ENCODE measurements around the gene GPBAR1. TPM values are rescaled to one million over a fixed set of nuclear protein-coding genes. Genes with fewer than 3 reads are reported as not detected.

GPBAR1 gene
- total RNA-seq, 2 donors from 2014 or later: 3.1 to 90.3 TPM

- TF ChIP-seq, protein P1, sequence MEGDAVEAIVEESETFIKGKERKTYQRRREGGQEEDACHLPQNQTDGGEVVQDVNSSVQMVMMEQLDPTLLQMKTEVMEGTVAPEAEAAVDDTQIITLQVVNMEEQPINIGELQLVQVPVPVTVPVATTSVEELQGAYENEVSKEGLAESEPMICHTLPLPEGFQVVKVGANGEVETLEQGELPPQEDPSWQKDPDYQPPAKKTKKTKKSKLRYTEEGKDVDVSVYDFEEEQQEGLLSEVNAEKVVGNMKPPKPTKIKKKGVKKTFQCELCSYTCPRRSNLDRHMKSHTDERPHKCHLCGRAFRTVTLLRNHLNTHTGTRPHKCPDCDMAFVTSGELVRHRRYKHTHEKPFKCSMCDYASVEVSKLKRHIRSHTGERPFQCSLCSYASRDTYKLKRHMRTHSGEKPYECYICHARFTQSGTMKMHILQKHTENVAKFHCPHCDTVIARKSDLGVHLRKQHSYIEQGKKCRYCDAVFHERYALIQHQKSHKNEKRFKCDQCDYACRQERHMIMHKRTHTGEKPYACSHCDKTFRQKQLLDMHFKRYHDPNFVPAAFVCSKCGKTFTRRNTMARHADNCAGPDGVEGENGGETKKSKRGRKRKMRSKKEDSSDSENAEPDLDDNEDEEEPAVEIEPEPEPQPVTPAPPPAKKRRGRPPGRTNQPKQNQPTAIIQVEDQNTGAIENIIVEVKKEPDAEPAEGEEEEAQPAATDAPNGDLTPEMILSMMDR (IDR thresholded peaks at IDR 0.05): no peak
- TF ChIP-seq POLR2A (IDR thresholded peaks at IDR 0.05): no peak
- intact Hi-C loops (cut with DNase I): loop anchor here (10.0 kb wide), 1 partner anchor 393 kb away; the partner anchor contains the start of genes BCS1L and ZNF142
- Histone ChIP-seq H3K4me3 (no peak overlapping the region), H3K27me3 (no peaks in the 10 kb centered on the region), H3K4me1 (peaks cover 49% of the 10 kb centered on the region), H3K27ac (peak overlapping the region in 3 of 4 donors; percentile 45 to 66 (median 59)), H3K36me3 (replicated peaks in 1 of 2; ENCODE audit: insufficient read depth in 1 of 2, low read depth in 2 of 2) (peaks cover 0 to 11% of the 10 kb centered on the region in 2 donors), H3K9me3 (no peaks in the 10 kb centered on the region)
- ATAC-seq (no peak), DNase-seq (peak in 1 of 4 donors; percentile 13)
- 61 to 66% methylated on average over 7 to 8 of the region's 8 CpGs for WGBS, 2 donors
Measured at GRCh38 chr2:218261423-218262236, 815 bp downstream of the GPBAR1 start.

DNA sequence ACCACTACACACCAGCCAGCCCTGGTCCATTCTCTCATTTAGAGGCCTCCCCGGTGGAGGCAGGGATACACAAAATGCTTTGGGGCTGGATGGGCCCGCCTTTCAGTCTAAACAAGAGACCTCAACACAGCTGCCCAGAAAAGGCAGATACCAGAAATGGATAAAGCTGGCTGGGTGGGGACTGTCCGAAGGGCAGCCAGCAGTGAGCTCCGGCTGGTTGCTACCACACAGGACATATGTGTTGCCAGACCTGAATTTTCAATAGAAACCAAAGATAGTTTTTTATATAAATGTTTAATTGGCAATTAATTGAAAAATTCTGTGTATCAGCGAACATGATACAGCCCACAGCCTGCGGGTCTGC, 1.4 kb downstream of the GPBAR1 start:
- peak overlapping the region in 2 of 4 donors; percentile 59 to 66 for H3K27ac ChIP-seq
- TF ChIP-seq POLR2A (IDR thresholded peaks at IDR 0.05): no peak
- TF ChIP-seq, protein P1 (IDR thresholded peaks at IDR 0.05): no peak
- intact Hi-C loops (cut with DNase I): loop anchor here (10.0 kb wide), 1 partner anchor 393 kb away; the partner anchor contains the start of genes BCS1L and ZNF142

DNA sequence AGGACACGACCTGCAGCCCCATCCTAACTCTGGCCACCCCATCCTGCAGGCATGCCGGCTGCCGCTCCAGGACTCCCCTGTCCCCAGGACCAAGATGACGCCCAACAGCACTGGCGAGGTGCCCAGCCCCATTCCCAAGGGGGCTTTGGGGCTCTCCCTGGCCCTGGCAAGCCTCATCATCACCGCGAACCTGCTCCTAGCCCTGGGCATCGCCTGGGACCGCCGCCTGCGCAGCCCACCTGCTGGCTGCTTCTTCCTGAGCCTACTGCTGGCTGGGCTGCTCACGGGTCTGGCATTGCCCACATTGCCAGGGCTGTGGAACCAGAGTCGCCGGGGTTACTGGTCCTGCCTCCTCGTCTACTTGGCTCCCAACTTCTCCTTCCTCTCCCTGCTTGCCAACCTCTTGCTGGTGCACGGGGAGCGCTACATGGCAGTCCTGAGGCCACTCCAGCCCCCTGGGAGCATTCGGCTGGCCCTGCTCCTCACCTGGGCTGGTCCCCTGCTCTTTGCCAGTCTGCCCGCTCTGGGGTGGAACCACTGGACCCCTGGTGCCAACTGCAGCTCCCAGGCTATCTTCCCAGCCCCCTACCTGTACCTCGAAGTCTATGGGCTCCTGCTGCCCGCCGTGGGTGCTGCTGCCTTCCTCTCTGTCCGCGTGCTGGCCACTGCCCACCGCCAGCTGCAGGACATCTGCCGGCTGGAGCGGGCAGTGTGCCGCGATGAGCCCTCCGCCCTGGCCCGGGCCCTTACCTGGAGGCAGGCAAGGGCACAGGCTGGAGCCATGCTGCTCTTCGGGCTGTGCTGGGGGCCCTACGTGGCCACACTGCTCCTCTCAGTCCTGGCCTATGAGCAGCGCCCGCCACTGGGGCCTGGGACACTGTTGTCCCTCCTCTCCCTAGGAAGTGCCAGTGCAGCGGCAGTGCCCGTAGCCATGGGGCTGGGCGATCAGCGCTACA, 2.1 kb downstream of the GPBAR1 start:
- no peak for ATAC-seq
- peak in 1 of 4 donors; percentile 24 for DNase-seq
- TF ChIP-seq, protein P1 (IDR thresholded peaks at IDR 0.05): no peak
- TF ChIP-seq POLR2A (IDR thresholded peaks at IDR 0.05): no peak
- no peak overlapping the region for H3K4me3 ChIP-seq
- H3K27me3 ChIP-seq: no peaks in the 10 kb centered on the region
- peaks cover 0 to 14% of the 10 kb centered on the region in 2 donors for H3K36me3 ChIP-seq (replicated peaks in 1 of 2; ENCODE audit: insufficient read depth in 1 of 2, low read depth in 2 of 2)
- H3K4me1 ChIP-seq: peaks cover 53% of the 10 kb centered on the region
- 82 to 87% methylated on average over 19 to 35 of the region's 39 CpGs for WGBS, 2 donors
- H3K27ac ChIP-seq: no peak overlapping the region
- no peaks in the 10 kb centered on the region for H3K9me3 ChIP-seq
- intact Hi-C loops (cut with DNase I): loop anchor here (10.0 kb wide), 1 partner anchor 392 kb away; the partner anchor contains the start of genes BCS1L and ZNF142

More for the DNA sequence above, 1.4 kb downstream of the GPBAR1 start:
- H3K9me3 ChIP-seq: no peaks in the 10 kb centered on the region
- ATAC-seq (no peak), DNase-seq (no peak)
- no peaks in the 10 kb centered on the region for H3K27me3 ChIP-seq
- peaks cover 0 to 14% of the 10 kb centered on the region in 2 donors for H3K36me3 ChIP-seq (replicated peaks in 1 of 2; ENCODE audit: insufficient read depth in 1 of 2, low read depth in 2 of 2)
- 80 to 90% methylated on average over 5 to 6 of the region's 6 CpGs for WGBS, 2 donors
- H3K4me1 ChIP-seq: peaks cover 51% of the 10 kb centered on the region
- no peak overlapping the region for H3K4me3 ChIP-seq

GRCh38 chr2:218263817-218264641, 3.2 kb downstream of the GPBAR1 start:
- DNase-seq (no peak), ATAC-seq (no peak)
- no peak for TF ChIP-seq POLR2A (IDR thresholded peaks at IDR 0.05)
- TF ChIP-seq, protein P1 (IDR thresholded peaks at IDR 0.05): no peak
- peaks cover 0 to 14% of the 10 kb centered on the region in 2 donors for H3K36me3 ChIP-seq (replicated peaks in 1 of 2; ENCODE audit: insufficient read depth in 1 of 2, low read depth in 2 of 2)
- no peak overlapping the region for H3K27ac ChIP-seq
- no peaks in the 10 kb centered on the region for H3K9me3 ChIP-seq
- H3K4me3 ChIP-seq: no peak overlapping the region
- no peaks in the 10 kb centered on the region for H3K27me3 ChIP-seq
- intact Hi-C loops (cut with DNase I): loop anchor here (10.0 kb wide), 1 partner anchor 391 kb away; the partner anchor contains the start of genes BCS1L and ZNF142
- 76 to 78% methylated on average over 9 to 17 of the region's 17 CpGs for WGBS, 2 donors
- peaks cover 57% of the 10 kb centered on the region for H3K4me1 ChIP-seq

All from body of pancreas (tissue), 4 donors.